K562 (cell line): Measurements from ENCODE around the gene HNRNPM. TPM values are rescaled to one million over a fixed set of nuclear protein-coding genes. Genes with fewer than 3 reads are reported as not detected.

Experiments
- ARNT ChIP-seq, 2 experiments: fragments of 450-650 bp; IDR thresholded peaks; 2 replicates each; pipeline ENCODE4 v1.6.1; 2016; ENCODE audit warnings: mild to moderate bottlenecking in 1 of 2
- BHLHE40 ChIP-seq: IDR thresholded peaks from 2 replicates; pipeline ENCODE4 v1.6.1; 2011; ENCODE audit warnings: low read length, improper control_type of control experiment
- CREBBP ChIP-seq: IDR thresholded peaks from one replicate; pipeline ENCODE4 v1.6.1; 2012; ENCODE audit warnings: low read depth, mild to moderate bottlenecking, control low read depth, inconsistent platforms, low read length
- GATAD2A ChIP-seq: fragments of 450-650 bp; IDR thresholded peaks from 2 replicates; pipeline ENCODE4 v1.6.1; 2017
- HSF4 ChIP-seq: fragments of 250-450 bp; sonication (Bioruptor Pico); IDR thresholded peaks from 2 replicates; pipeline ENCODE4 v2.1.2; 2022; ENCODE audit warnings: mild to moderate bottlenecking, moderate library complexity, borderline replicate concordance
- KDM5B ChIP-seq: fragments of 200-600 bp; sonication (generic); IDR thresholded peaks from 2 replicates; pipeline ENCODE4 v1.6.1; 2012; ENCODE audit warnings: low read depth, mild to moderate bottlenecking, moderate library complexity, low read length, control low read depth, inconsistent platforms; ENCODE audit not compliant: insufficient replicate concordance
- KLF10 ChIP-seq: fragments of 250-450 bp; sonication (Bioruptor Pico); IDR thresholded peaks from 2 replicates; pipeline ENCODE4 v1.6.1; 2021; ENCODE audit warnings: matching md5 sums
- L3MBTL2 ChIP-seq: fragments of 450-650 bp; IDR thresholded peaks from 2 replicates; pipeline ENCODE4 v1.6.1; 2016; ENCODE audit warnings: mild to moderate bottlenecking, moderate library complexity
- LCOR ChIP-seq: sonication (generic); formaldehyde crosslinking; IDR thresholded peaks from 2 replicates; pipeline ENCODE4 v1.8.0; 2022; ENCODE audit warnings: mild to moderate bottlenecking, missing genetic modification reagents
- RBM22 ChIP-seq: fragments of 200-400 bp; formaldehyde crosslinking; IDR thresholded peaks from 2 replicates; pipeline ENCODE4 v1.6.1; 2018; ENCODE audit warnings: low read length, low read depth; ENCODE audit not compliant: poor library complexity, severe bottlenecking
- RFX1 ChIP-seq: fragments of 450-650 bp; IDR thresholded peaks from 2 replicates; pipeline ENCODE4 v1.6.1; 2016; ENCODE audit warnings: mild to moderate bottlenecking, moderate library complexity
- SIN3B ChIP-seq: fragments of 450-650 bp; IDR thresholded peaks from 2 replicates; pipeline ENCODE4 v1.6.1; 2017; ENCODE audit warnings: low read depth, mild to moderate bottlenecking, moderate library complexity
- SIX5 ChIP-seq, 2 experiments: IDR thresholded peaks; 2 replicates each; pipeline ENCODE4 v1.6.1; 2011; ENCODE audit warnings: low read length in 2 of 2, borderline replicate concordance in 1 of 2, low read depth in 1 of 2, mild to moderate bottlenecking in 1 of 2, moderate library complexity in 1 of 2; ENCODE audit not compliant: insufficient read depth in 1 of 2
- STAG1 ChIP-seq: sonication (generic); formaldehyde crosslinking; IDR thresholded peaks from 2 replicates; pipeline ENCODE4 v1.5.0; 2020; ENCODE audit warnings: missing genetic modification reagents, borderline replicate concordance
- SUPT5H ChIP-seq: fragments of 450-650 bp; IDR thresholded peaks from 2 replicates; pipeline ENCODE4 v1.6.1; 2016
- TFAM ChIP-seq: fragments of 250-450 bp; sonication (Bioruptor Pico); conservative IDR thresholded peaks from 2 replicates; pipeline ENCODE4 v1.5.0; 2021; ENCODE audit warnings: mild to moderate bottlenecking, moderate library complexity
- TRIM28 ChIP-seq: fragments of 450-650 bp; IDR thresholded peaks from 2 replicates; pipeline ENCODE4 v1.6.1; 2017
- ZNF282 ChIP-seq: sonication (generic); formaldehyde crosslinking; IDR thresholded peaks from 2 replicates; pipeline ENCODE4 v1.8.1; 2023; ENCODE audit warnings: missing genetic modification reagents
- ZNF76 ChIP-seq: fragments of 250-450 bp; sonication (Bioruptor Pico); IDR thresholded peaks from 2 replicates; pipeline ENCODE4 v1.4.0; 2020; ENCODE audit warnings: mild to moderate bottlenecking, moderate library complexity, borderline replicate concordance
- ZNF77 ChIP-seq: fragments of 250-450 bp; sonication (Bioruptor Pico); IDR thresholded peaks from 2 replicates; pipeline ENCODE4 v1.5.0; 2020
- polyA plus RNA-seq, 8 experiments: library from polyadenylated mRNA; depleted of rRNA in 4 of 8; stranded (reverse) in 5 of 8; unstranded in 3 of 8; fragments of >200 nt; fragmentation: Nextera tagmentation in 2 of 8; fragmentation: Illumina TruSeq in 1 of 8; extraction: Ambion mirVana in 2 of 8; extraction: Trizol in 1 of 8; gene quantifications; 2 replicates each; pipeline versions ENCODE4 v1.2.1 to v1.2.3, GENCODE V29; 2011 to 2014; ENCODE audit warnings: inconsistent platforms in 1 of 8, missing spikeins in 1 of 8
- total RNA-seq, 7 experiments: library from RNA; depleted of rRNA in 6 of 7; stranded (reverse); fragments of >200 nt in 6 of 7; fragmentation: Illumina TruSeq in 2 of 7; extraction: Trizol in 2 of 7; gene quantifications; 2 replicates each; pipeline versions ENCODE4 v1.2.1 to v1.2.3, GENCODE V29; 2011 to 2021; ENCODE audit warnings: low replicate concordance in 1 of 7
- TF ChIP-seq, protein P1 (sequence below): fragments of 250-450 bp; sonication (Bioruptor Pico); IDR thresholded peaks from 2 replicates; pipeline ENCODE4 v1.4.0; 2020; ENCODE audit warnings: borderline replicate concordance
- TF ChIP-seq, protein P2 (sequence below): fragments of 250-450 bp; sonication (Bioruptor Pico); IDR thresholded peaks from 2 replicates; pipeline ENCODE4 v1.4.0; 2020; ENCODE audit warnings: mild to moderate bottlenecking, moderate library complexity
- TF ChIP-seq, protein P3 (sequence below): fragments of 250-450 bp; sonication (Bioruptor Pico); IDR thresholded peaks from 2 replicates; pipeline ENCODE4 v1.6.1; 2021; ENCODE audit warnings: mild to moderate bottlenecking
- TF ChIP-seq, protein P4 (sequence below): fragments of 450-650 bp; formaldehyde crosslinking; IDR thresholded peaks from 2 replicates; pipeline ENCODE4 v1.4.0; 2022; ENCODE audit warnings: mild to moderate bottlenecking, moderate library complexity

HNRNPM gene
- total and polyA plus RNA-seq, 9 of the 15 experiments (the other 6 are each of a cell fraction or from before 2014, with no cell fraction given): 11.1 to 340 (median 195) TPM

- TF ChIP-seq KDM5B (peak; percentile 64), ARNT (IDR thresholded peaks at IDR 0.05) (no peak), ZNF76 (CRISPR knock-in tag) (no peak), KLF10 (CRISPR knock-in tag) (no peak), SIX5 (IDR thresholded peaks at IDR 0.05; ENCODE audit: borderline replicate concordance in 1 of 2, insufficient read depth in 1 of 2, low read depth in 1 of 2, low read length in 2 of 2) (no peak), CREBBP (no peak), RFX1 (no peak), SUPT5H (peak; percentile 97), ZNF282 (no peak), TFAM (no peak), TRIM28 (no peak), LCOR (CRISPR knock-in tag) (peak; percentile 76), BHLHE40 (peak; percentile 79), ZNF77 (CRISPR knock-in tag) (no peak), HSF4 (CRISPR knock-in tag) (no peak), SIN3B (peak; percentile 56; the same call in 1 of the 2 replicates), L3MBTL2 (peak; percentile 55), RBM22 (peak; percentile 72), GATAD2A (peak; percentile 16; the same call in 1 of the 2 replicates), STAG1 (CRISPR knock-in tag) (peak; percentile 39; the same call in 1 of the 2 replicates)
- TF ChIP-seq, protein P1, sequence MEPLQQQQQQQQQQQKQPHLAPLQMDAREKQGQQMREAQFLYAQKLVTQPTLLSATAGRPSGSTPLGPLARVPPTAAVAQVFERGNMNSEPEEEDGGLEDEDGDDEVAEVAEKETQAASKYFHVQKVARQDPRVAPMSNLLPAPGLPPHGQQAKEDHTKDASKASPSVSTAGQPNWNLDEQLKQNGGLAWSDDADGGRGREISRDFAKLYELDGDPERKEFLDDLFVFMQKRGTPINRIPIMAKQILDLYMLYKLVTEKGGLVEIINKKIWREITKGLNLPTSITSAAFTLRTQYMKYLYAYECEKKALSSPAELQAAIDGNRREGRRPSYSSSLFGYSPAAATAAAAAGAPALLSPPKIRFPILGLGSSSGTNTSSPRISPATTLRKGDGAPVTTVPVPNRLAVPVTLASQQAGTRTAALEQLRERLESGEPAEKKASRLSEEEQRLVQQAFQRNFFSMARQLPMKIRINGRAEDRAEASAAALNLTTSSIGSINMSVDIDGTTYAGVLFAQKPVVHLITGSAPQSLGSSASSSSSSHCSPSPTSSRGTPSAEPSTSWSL (CRISPR knock-in tag): no peak
- TF ChIP-seq, protein P2, sequence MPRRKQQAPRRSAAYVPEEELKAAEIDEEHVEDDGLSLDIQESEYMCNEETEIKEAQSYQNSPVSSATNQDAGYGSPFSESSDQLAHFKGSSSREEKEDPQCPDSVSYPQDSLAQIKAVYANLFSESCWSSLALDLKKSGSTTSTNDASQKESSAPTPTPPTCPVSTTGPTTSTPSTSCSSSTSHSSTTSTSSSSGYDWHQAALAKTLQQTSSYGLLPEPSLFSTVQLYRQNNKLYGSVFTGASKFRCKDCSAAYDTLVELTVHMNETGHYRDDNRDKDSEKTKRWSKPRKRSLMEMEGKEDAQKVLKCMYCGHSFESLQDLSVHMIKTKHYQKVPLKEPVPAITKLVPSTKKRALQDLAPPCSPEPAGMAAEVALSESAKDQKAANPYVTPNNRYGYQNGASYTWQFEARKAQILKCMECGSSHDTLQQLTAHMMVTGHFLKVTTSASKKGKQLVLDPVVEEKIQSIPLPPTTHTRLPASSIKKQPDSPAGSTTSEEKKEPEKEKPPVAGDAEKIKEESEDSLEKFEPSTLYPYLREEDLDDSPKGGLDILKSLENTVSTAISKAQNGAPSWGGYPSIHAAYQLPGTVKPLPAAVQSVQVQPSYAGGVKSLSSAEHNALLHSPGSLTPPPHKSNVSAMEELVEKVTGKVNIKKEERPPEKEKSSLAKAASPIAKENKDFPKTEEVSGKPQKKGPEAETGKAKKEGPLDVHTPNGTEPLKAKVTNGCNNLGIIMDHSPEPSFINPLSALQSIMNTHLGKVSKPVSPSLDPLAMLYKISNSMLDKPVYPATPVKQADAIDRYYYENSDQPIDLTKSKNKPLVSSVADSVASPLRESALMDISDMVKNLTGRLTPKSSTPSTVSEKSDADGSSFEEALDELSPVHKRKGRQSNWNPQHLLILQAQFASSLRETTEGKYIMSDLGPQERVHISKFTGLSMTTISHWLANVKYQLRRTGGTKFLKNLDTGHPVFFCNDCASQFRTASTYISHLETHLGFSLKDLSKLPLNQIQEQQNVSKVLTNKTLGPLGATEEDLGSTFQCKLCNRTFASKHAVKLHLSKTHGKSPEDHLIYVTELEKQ (CRISPR knock-in tag): no peak
- TF ChIP-seq, protein P3, sequence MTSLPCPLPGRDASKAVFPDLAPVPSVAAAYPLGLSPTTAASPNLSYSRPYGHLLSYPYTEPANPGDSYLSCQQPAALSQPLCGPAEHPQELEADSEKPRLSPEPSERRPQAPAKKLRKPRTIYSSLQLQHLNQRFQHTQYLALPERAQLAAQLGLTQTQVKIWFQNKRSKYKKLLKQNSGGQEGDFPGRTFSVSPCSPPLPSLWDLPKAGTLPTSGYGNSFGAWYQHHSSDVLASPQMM: no peak
- TF ChIP-seq, protein P4, sequence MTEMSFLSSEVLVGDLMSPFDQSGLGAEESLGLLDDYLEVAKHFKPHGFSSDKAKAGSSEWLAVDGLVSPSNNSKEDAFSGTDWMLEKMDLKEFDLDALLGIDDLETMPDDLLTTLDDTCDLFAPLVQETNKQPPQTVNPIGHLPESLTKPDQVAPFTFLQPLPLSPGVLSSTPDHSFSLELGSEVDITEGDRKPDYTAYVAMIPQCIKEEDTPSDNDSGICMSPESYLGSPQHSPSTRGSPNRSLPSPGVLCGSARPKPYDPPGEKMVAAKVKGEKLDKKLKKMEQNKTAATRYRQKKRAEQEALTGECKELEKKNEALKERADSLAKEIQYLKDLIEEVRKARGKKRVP: no peak
These were observed at the start of gene HNRNPM (continued) for GRCh38 chr19:8444677-8445487.
